GM03348 (cell line): ENCODE results near the gene HRG.
"Not testable (repeated sequence)": the region's sequence is repeated elsewhere in the genome, so short reads cannot be mapped to it uniquely, and the experiment has no call there.

Source experiments
- DNase-seq: peaks from one replicate; pipeline ENCODE4 v3.0.0; 2012; ENCODE audit warnings: low spot score

Gene HRG, protein sequence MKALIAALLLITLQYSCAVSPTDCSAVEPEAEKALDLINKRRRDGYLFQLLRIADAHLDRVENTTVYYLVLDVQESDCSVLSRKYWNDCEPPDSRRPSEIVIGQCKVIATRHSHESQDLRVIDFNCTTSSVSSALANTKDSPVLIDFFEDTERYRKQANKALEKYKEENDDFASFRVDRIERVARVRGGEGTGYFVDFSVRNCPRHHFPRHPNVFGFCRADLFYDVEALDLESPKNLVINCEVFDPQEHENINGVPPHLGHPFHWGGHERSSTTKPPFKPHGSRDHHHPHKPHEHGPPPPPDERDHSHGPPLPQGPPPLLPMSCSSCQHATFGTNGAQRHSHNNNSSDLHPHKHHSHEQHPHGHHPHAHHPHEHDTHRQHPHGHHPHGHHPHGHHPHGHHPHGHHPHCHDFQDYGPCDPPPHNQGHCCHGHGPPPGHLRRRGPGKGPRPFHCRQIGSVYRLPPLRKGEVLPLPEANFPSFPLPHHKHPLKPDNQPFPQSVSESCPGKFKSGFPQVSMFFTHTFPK

DNA sequence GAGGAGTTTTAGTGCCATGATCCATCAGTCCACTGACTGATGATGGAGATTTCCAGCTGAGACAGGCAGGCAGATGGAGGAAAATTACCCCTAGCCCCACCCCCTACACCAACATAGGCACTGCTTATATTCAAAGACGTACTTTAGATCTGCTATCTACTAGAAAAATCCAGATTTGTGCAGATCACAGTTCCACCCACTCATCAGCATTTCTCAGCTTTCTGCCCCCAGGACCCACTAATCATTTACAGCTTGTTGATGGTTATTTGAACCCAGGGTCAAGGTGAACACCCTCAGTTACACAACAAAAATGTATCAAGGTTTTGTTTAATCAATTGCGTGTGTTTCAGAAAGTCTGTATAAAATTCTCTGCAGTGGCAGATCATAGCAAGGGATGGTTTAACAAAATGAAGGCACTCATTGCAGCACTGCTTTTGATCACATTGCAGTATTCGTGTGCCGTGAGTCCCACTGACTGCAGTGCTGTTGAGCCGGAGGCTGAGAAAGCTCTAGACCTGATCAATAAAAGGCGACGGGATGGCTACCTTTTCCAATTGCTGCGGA, at the start of gene HRG:
Gene HRG (plus strand): TSS at position 390 of the 564 bp plus-strand sequence. CDS start 18 bp downstream, at position 408.
- DNase-seq, result no peak

DNA sequence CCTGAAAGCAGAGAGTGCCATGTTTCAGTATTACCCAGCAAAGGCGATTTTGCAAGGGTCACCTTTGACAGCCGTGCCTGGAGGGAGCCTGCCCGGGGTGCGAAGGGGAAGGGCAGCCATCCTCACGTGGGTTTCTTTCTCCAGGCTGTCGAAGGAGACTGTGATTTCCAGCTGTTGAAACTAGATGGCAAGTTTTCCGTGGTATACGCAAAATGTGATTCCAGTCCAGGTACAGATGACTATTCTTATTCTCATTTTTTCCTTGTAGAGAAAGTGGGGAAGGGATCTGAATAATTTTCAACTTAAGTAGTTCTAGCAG, 49.6 kb upstream of the HRG start:
- DNase-seq, result no peak

DNA sequence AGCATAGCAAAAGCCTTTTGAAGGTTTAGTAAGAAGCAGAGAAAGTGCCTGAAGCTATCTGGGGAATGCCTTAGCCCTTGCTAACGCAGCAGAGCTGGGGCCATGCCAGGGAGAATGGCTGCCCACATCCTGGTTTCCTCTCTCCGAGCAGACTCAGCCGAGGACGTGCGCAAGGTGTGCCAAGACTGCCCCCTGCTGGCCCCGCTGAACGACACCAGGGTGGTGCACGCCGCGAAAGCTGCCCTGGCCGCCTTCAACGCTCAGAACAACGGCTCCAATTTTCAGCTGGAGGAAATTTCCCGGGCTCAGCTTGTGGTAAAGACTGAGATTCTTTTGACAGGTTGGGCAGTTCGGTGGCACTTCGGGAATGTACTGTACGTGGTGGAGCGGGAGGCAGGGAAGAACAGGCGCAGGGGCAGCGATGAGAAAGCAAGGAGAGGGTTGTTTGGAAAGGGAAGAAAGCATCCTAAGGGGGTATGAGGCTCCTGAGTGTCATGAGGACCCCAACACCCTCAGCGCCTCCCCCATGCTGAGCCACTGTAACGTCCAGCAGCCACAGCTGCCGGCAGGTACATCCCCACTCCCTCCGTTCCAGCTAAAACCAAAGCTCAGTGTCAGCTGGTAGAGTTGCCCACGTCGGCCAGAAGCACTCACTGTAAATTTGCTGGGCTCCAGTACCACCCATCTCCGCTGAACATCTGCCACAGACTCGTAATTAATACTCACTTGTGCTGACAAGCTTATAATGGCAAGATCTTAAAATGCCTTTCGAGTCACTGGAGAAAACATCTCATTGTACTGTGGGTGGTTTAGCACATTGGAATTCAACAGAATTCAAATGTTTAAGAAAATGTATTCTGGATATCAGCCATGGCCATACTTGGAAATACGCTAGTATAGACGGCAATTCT, 48.5 kb upstream of the HRG start:
- DNase-seq, result peak; percentile 96

DNA sequence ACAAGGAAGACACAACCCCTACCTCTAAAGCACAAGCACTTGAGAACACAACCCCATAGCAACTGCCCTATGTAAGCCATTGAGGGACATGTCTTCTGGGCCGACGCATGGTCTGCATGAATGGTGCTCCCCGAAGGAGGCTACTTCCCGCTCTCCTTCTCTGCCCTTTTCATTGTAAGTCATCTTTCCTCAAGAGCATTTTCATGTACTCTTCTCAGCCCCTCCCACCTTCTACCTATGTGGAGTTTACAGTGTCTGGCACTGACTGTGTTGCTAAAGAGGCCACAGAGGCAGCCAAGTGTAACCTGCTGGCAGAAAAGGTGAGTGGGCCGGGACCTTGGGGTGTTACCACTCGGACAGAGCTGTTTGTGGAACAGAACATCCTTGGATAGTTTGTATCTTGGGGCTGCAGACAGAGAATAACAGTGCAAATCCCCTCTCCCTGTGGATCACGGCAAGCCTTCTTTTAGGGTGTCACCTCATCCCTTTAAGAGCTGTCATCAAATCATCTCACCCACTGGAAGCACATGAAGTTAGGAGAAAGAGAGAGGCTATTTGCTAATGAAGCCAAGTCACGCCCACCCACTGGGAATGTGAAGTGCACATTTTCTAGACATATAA, 47.4 kb upstream of the HRG start:
- no peak for DNase-seq

DNA sequence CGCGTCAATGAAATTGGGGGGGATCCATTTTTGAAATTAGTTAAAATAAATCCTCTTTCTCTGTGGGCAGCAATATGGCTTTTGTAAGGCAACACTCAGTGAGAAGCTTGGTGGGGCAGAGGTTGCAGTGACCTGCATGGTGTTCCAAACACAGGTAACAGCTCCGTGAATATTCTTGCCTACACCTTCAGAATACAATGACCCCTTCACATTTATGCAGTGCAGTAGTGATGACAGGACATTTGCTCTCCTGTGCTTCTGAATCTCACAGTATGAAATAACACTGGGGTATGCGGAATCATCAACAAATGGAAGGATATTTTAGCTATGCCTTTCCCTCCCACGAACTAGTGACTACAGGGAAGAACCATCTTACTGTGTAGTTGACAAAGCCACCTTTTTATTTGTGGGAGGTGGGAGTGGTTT, 46.0 kb upstream of the HRG start:
- no peak for DNase-seq

DNA sequence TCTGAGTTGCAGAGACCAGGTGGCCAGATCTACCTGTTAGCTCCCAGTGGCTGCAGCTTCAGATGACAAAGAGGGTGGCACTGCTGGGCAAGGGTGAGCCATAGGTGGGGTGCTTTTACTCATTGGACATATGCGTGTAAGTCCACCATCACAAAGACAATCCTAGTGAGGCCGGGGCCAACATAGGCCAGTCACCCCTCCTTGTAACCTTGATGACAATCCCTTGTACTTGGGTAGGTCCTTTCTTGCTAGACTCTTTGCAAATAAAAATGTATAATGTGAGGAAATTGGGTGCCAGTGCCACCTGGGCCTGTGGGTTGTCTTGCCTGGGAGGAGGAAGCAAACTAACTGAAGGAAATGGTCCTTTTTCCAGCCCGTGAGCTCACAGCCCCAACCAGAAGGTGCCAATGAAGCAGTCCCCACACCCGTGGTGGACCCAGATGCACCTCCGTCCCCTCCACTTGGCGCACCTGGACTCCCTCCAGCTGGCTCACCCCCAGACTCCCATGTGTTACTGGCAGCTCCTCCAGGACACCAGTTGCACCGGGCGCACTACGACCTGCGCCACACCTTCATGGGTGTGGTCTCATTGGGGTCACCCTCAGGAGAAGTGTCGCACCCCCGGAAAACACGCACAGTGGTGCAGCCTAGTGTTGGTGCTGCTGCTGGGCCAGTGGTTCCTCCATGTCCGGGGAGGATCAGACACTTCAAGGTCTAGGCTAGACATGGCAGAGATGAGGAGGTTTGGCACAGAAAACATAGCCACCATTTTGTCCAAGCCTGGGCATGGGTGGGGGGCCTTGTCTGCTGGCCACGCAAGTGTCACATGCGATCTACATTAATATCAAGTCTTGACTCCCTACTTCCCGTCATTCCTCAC, 45.4 kb upstream of the HRG start:
- DNase-seq, result no peak

DNA sequence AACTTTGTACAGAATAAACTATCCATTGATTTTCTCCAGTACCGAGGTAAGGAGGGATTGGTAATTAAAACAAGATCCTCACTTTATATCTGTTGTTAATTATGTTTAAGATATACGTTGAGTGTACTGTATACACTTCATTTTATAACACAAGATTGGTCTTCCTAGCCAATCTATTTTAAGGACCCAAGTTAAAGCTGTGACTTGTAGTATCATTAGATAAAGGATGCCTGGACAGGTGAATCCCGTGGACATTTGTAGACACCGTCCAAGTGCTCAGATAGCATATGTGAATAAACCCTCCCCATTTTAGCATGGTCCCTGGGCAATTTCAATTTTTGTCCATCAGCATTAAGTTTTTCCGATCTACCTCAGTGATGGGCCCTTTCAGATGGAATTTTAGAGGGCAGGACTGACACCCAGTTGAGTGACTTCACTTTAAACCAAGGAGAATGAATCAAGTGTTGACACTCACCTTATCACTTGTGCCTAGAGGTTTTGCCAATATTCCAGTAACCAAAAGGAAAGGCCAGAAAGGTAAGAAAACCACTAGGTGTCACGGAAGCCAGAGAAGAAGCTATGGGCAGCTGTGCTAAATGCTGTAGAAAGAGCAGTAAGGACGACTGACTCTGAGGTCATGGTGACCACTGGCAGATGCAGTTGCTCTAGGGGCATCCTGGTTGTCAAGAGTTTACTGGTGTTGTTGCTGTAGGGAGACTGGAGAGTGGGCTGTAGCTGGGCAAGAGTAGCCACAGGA, 43.7 kb upstream of the HRG start:
- DNase-seq, result no peak

DNA sequence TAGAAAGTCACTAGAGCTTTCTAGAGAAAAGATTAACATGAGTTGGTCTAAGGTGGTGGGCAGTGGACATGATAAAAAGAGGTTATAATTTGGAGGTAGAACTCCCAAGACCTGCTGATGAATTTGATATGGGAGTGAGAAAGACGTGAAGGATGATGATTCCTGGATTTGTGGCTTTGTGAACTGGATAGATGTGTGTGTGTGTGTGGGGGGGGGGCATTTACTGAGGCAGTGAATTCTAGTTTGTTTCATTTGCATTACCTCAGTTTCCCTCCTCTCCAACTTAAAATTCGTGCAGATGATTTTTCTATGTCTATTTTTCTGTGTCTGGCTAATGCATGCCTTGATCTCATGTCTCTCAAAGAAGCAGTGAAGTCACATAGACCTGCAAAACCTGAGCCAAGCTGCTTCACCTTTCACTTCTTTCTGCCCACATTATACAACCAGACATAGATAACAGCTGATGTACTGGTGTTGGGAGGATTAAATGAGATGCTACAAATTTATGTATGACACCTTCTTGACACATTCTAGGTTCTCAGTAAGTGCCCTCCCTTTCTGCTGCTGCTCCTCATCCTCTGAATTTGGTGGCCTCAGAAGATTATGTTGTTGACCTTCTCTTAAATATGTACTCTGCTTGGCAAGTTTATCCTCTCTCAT, 43.0 kb upstream of the HRG start:
- no peak for DNase-seq

DNA sequence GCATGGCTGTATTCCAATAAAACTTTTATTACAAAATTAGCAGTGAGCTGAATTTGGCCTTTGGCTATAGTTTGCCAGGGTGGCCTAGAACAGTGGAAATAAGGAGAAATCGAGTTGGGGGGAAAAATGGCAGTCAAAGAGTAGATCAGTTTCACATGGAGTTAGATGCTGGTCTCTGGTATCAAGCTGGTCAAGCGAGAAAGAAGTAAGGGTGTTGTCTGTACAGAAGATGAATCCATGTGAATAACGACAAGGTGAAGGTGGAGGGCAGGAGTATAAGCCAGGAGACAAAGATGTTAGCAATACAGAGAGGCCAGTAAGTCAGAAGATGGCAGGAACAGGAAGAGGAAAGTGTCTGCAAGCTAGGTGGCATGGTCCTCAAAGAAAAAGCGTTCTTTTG, 41.2 kb upstream of the HRG start:
- DNase-seq, result no peak

DNA sequence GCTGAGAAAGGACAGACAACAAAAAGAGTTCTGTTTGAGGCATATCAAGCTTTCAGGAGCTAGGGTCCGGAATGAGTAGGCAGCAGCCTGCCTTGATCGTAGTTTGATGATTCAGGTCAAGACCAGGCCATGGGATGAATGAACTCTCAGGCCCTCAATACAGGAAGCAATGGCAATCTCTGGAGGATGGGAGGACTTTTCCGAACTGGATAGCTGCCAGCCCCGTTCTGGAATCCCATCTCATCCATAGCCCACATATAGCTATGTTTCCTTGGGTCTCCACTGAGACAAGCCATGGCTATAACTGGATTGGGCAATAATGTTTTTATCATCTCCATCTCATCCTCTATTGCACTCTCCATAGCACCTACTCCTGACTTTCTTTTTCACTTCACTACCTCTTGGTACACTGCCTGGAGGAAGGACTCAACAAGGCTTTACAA, 40.2 kb upstream of the HRG start:
- no peak for DNase-seq

DNA sequence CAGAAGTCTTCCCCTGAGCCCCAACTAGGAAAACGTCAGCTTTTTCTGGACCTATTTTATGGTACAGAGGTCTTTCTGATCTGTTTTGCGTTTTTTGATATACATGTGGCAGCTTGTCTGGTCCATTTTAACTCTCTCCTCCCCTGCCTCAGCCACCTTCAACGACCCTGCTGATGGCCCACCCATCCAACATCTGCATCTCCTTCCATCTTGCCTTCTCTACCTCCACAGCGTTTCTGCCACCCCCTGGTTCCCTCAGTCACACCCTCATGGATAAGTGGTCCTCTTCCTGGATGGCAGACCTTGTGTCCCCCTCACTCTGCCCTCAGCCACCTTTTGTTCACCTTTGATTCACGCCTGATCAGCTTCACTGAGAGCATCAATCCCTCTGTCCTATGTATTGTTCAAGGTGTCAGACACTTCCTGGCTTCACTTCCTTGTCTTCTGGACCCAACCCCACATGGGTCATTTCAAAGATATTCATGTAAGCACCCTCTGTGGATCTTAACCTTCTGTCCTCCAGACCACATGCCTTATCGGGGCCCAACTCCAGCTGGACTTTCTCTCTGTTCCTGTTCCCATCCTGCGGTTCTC, 39.5 kb upstream of the HRG start:
- DNase-seq, result no peak

DNA sequence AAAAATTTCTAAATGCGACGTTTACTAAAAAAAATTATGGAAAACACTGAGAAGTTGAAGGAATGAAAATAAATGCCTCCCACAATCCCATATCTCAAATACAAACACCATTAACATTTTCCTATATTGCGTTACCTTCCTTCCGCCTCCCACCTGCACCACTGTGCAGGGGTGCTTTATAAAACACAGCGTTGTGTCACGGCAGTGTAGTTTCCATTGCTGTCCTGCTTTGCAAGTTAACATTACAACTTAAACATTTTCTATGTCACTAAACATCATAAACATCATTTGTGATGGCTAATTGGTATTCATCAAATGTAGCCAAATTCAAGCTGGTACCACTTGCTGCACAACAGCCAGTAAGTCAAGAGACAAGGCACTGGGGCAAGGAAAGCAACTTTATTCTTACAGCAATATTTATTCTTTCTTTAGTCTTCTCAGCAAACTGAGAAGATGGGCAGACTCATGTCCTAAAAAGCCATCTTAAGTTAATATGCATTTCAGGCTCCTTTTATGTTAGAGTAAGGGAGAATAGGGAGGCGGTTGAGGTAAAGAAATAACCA, 37.9 kb upstream of the HRG start:
- no peak for DNase-seq

DNA sequence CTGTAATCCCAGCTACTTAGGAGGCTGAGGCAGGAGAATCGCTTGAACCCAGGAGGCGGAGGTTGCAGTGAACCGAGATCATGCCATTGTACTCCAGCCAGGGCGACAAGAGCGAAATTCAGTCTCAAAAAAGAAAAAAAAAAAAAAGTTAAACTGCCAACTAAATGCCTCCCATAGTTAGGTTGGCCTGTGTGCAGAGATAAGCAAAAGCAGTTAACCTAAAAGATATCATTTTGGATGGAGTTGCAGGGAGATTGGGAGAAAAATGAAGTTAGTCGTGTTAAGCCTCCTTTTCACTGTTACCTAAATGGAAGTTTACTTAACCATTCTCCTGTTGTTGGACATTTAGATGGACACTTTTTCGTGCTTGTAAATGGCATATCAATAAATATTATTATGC, 37.1 kb upstream of the HRG start:
- no peak for DNase-seq

DNA sequence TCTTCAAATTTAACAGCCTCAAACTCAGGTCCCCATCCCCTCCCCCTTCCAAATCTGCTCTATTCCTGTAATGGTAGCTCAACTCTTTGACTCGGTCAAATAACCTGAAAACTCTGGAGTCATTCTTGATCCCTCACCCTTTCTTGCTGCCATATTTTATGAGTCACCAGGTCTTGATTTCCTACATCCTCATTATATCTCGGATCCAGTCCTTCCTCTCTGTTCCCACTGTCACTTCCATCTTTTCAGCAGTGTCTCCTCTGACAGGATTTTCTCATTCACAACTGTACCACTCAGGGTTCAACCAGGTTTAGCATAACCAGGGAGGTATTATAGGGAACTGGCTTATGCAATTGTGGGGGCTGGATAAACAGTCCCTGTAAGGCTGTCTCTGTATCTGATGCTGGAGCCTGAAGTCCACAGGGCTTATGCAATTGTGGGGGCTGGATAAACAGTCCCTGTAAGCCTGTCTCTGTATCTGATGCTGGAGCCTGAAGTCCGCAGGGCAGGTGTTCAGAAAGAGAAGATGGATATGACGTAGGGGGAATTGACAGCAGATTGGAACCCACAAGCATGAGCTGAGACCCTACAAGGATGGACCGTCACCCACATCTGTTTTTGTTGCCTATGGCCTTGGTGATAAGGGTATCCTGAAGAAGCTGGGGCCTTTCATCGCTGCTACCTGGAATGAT, 34.7 kb upstream of the HRG start:
- no peak for DNase-seq

DNA sequence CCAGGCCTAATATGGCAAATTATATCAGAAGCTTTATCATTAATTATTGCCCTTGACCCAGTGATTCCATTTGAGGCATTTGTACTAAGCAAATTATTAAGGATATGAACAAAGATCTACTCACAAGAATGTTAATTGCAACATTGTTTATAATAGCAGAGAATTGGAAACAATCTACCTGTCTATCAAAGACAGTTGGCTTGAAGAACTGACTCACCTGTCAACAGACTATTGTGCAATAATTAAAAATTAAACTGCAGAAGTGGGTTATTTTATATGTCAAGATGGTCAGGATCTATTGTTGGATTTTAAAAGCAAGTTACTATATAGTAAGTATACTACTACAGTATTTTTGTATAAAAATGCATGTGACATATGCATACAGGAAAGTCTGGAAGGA, 32.3 kb upstream of the HRG start:
- no peak for DNase-seq

DNA sequence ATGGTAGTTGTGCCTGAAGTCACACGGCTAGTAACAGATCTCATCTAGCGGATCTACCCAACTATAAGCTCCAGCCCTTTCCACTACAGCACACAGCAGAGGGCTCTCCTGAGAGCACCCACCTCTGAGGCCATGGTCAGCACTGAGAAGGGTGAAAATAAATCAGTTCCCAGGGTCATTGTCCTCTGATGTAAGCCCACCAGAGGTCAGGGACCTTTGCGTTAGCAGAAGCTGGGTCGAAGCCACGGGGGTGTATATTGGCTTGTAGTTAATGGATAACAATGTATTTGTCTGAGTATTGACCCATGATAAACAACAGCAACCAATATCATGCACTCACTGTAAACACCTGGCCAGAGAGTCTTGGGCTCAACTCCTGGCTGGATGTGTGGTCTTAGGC, 31.6 kb upstream of the HRG start:
- not testable (repeated sequence) for DNase-seq

DNA sequence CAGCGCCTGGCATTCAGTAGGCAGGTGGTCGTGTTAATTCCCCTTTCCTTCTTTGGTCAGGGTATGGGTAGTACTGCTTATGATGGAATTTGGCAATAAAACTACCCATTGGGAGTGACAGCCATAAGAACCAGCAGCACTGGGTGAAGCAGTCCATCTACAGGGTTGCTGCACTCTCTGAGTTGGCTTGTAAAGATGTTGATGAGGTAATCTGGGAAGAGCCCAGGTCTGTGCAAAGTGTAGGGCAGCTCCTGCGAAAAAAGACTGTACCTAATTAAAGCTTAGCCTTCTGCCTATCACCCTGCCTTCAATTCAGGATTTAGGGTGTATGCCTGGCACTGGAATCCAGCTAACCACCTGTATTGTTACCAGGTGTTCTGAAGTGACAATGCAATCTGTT, 30.3 kb upstream of the HRG start:
- DNase-seq, result no peak

DNA sequence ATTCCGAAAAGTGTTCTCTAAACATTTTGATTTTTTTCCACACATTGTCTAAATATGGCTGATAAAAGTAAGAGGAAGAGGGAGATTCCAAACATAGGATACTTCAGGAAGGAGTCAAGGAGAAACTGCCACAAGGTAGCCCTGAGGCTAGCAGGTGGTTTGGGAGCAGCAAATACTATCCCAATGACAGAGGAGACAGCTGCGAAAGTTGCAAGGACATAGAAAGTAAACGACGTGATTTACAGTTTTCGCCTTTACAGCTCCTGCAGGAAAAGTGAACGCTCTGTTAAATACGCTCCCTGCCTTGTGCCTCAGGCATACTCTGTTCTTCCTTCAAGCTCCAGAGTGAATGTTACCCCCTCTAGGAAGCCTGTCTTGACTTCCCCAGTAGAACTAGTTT, 29.3 kb upstream of the HRG start:
- DNase-seq, result no peak

DNA sequence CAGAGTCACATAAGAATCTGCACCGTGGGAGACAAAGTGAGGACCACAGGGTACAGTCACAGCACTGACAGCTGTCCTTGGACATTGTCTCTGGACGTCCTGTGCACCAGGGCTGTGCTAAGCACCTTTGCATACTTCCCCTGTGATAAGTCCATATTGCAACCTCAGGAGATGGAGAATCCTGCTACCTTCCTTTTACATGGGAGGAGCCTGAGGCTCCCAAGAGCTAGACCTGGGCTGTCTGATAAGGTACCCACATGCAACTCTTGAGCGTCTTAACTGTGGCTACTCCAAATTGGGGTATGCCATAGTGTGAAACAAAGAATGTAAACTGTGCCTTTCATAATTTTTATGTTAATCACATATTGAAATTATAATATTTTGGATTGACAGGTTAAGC, 28.1 kb upstream of the HRG start:
- no peak for DNase-seq
